Mesenteric fat pad (tissue), 1 donor: Measurements from ENCODE around the gene FYN. TPM values are rescaled to one million over a fixed set of nuclear protein-coding genes. Genes with fewer than 3 reads are reported as not detected.

Experiments
- DNase-seq: peaks from one replicate; pipeline ENCODE4 v3.0.0-alpha.2; 2020; ENCODE audit warnings: low spot score
- total RNA-seq: library from RNA; stranded (reverse); fragmentation: NEBNext Ultra II Directional; extraction: Animal tissue kit (Norgen Biotek cat#: 25700); gene quantifications from one replicate; pipeline ENCODE4 v1.2.1, GENCODE V29; 2021
- donor health status: DM: yes; HTN: yes; CAD: no.

FYN gene
- total RNA-seq, 1 donor from 2014 or later = 183 TPM

GRCh38 chr6:111772381-111772780, 100.9 kb downstream of the FYN start:
- no peak for DNase-seq

- no peak for DNase-seq
Observed at GRCh38 chr6:111771629-111772028, 101.6 kb downstream of the FYN start.

- no peak for DNase-seq
Observed at GRCh38 chr6:111771094-111771432, 102.2 kb downstream of the FYN start.

- no peak for DNase-seq
Observed at GRCh38 chr6:111770263-111771093, 102.8 kb downstream of the FYN start.

GRCh38 chr6:111769365-111770152, 103.7 kb downstream of the FYN start:
- DNase-seq = no peak

- DNase-seq = no peak
Observed at GRCh38 chr6:111768431-111768770, 104.9 kb downstream of the FYN start.

GRCh38 chr6:111767752-111768430, 105.4 kb downstream of the FYN start:
- no peak for DNase-seq

- DNase-seq = no peak
Observed at GRCh38 chr6:111766201-111766857, 106.9 kb downstream of the FYN start.

- no peak for DNase-seq
Observed at GRCh38 chr6:111765763-111766162, 107.5 kb downstream of the FYN start.

- DNase-seq = no peak
Observed at GRCh38 chr6:111764238-111765175, 108.7 kb downstream of the FYN start.

GRCh38 chr6:111763381-111763780, 109.9 kb downstream of the FYN start:
- DNase-seq = no peak

GRCh38 chr6:111761783-111762312, 111.4 kb downstream of the FYN start:
- DNase-seq = no peak

- DNase-seq = no peak
Observed at GRCh38 chr6:111761212-111761611, 112.0 kb downstream of the FYN start.

GRCh38 chr6:111759836-111760785, 113.1 kb downstream of the FYN start:
- DNase-seq = no peak

- no peak for DNase-seq
Observed at GRCh38 chr6:111759331-111759835, 113.9 kb downstream of the FYN start.

- no peak for DNase-seq
Observed at GRCh38 chr6:111758608-111759329, 114.5 kb downstream of the FYN start.

- DNase-seq = no peak
Observed at GRCh38 chr6:111757342-111757741, 115.9 kb downstream of the FYN start.

GRCh38 chr6:111754423-111754822, 118.8 kb downstream of the FYN start:
- DNase-seq = no peak
